HG03139 (cell line): Measurements from ENCODE around the gene ASB6.

Source experiments
- ATAC-seq: cut with Tn5 transposase; IDR thresholded peaks from one replicate; pipeline ENCODE4 v1.9.1; 2021; ENCODE audit not compliant: unreplicated experiment

ASB6 gene

GRCh38 chr9:129641750-129642585, at the start of gene ASB6:
TSS of gene ASB6 (minus strand) at chr9:129642151. CDS start at chr9:129641999, 152 bp downstream.
- ATAC-seq: peak; percentile 89

- no peak for ATAC-seq
These were observed 46.5 kb upstream of the ASB6 start for GRCh38 chr9:129688285-129689043.

- ATAC-seq: no peak
These were observed 45.4 kb upstream of the ASB6 start for GRCh38 chr9:129687391-129687790.

GRCh38 chr9:129686736-129687135, 44.8 kb upstream of the ASB6 start:
- no peak for ATAC-seq

- ATAC-seq: no peak
These were observed 43.9 kb upstream of the ASB6 start for GRCh38 chr9:129685933-129686259.

- no peak for ATAC-seq
These were observed 43.4 kb upstream of the ASB6 start for GRCh38 chr9:129685220-129685932.

GRCh38 chr9:129682381-129682780, 40.4 kb upstream of the ASB6 start:
- ATAC-seq: no peak

GRCh38 chr9:129681924-129682323, 40.0 kb upstream of the ASB6 start:
- ATAC-seq: no peak

- ATAC-seq: no peak
These were observed 37.6 kb upstream of the ASB6 start for GRCh38 chr9:129679537-129679936.

GRCh38 chr9:129678844-129679243, 36.9 kb upstream of the ASB6 start:
- ATAC-seq: no peak

- ATAC-seq: no peak
These were observed 35.5 kb upstream of the ASB6 start for GRCh38 chr9:129677456-129677855.

GRCh38 chr9:129676975-129677374, 35.0 kb upstream of the ASB6 start:
- ATAC-seq: no peak

- no peak for ATAC-seq
These were observed 34.3 kb upstream of the ASB6 start for GRCh38 chr9:129676287-129676686.

GRCh38 chr9:129675620-129676019, 33.7 kb upstream of the ASB6 start:
- no peak for ATAC-seq

- no peak for ATAC-seq
These were observed 32.3 kb upstream of the ASB6 start for GRCh38 chr9:129674229-129674628.

- no peak for ATAC-seq
These were observed 31.7 kb upstream of the ASB6 start for GRCh38 chr9:129673602-129674001.

GRCh38 chr9:129672702-129673101, 30.8 kb upstream of the ASB6 start:
- no peak for ATAC-seq

- no peak for ATAC-seq
These were observed 29.6 kb upstream of the ASB6 start for GRCh38 chr9:129671519-129671918.

GRCh38 chr9:129671065-129671464, 29.1 kb upstream of the ASB6 start:
- no peak for ATAC-seq

- ATAC-seq: no peak
These were observed 28.0 kb upstream of the ASB6 start for GRCh38 chr9:129669946-129670345.

- ATAC-seq: no peak
These were observed 27.3 kb upstream of the ASB6 start for GRCh38 chr9:129669141-129669718.
